HL-60 (cell line): ENCODE measurements around the gene CAPRIN2.

Source experiments
- GABPA ChIP-seq: IDR thresholded peaks from 2 replicates; pipeline ENCODE4 v1.6.1; 2012; ENCODE audit warnings: low read depth
- POLR2AphosphoS5 ChIP-seq: IDR thresholded peaks from 2 replicates; pipeline ENCODE4 v1.6.1; 2012; ENCODE audit warnings: low read depth
- REST ChIP-seq: IDR thresholded peaks from 2 replicates; pipeline ENCODE4 v1.6.1; 2012; ENCODE audit warnings: low read depth; ENCODE audit not compliant: insufficient replicate concordance

DNA sequence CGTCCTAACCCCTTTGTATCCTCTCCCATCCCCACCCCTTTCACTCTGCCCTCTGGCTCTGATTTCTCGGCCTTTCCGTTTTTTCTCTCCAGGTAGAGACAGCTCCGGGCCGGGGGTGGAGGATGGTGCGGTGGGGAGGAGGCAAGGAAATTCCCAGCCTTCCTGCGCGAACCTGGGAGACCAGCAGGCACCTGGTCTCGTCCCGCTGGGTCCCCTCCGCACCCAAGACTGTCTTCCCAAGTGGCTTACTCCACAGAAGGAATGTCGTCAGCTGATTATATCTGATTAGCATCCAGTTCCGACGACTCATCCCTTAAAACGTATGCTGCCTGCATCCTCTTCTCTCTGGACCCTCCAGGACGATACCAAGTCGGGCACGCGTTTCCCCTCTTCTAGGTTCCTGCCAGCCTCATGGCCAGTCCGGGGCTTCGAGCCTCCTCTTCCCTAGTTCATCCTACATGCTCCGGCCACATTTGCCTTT, 42.2 kb upstream of the CAPRIN2 start:
- no peak for TF ChIP-seq POLR2AphosphoS5
- no peak for TF ChIP-seq GABPA
- TF ChIP-seq REST = no peak
